ENCODE data around the gene AMDHD1. TPM values are rescaled to one million over a fixed set of nuclear protein-coding genes. Genes with fewer than 3 reads are reported as not detected.

AMDHD1 gene
- polyA plus RNA-seq, 1 donor from 2014 or later: 0.20 TPM

- no peaks in the 10 kb centered on the region for H3K9me2 ChIP-seq (ENCODE audit: insufficient read depth, low read length)
- no peaks in the 10 kb centered on the region for H3K79me2 ChIP-seq (replicated peaks; ENCODE audit: insufficient read depth, low read length)
- H3K4me3 ChIP-seq (ENCODE audit: low read length): no peak overlapping the region
- H2AFZ ChIP-seq (ENCODE audit: low read depth, low read length): no peak overlapping the region
- H3K27me3 ChIP-seq (ENCODE audit: insufficient read depth, low read depth, low read length): no peaks in the 10 kb centered on the region
- H3K4me2 ChIP-seq (ENCODE audit: low read length): no peak overlapping the region
- no peak overlapping the region for H3K27ac ChIP-seq (ENCODE audit: low read length)
- no peak overlapping the region for H3K9ac ChIP-seq (ENCODE audit: low read length)
- no peaks in the 10 kb centered on the region for H4K20me1 ChIP-seq (ENCODE audit: insufficient read depth)
- no peaks in the 10 kb centered on the region for H3F3A ChIP-seq (ENCODE audit: insufficient read depth, low read length, poor library complexity, severe bottlenecking)
- H3K9me3 ChIP-seq (ENCODE audit: low read length): no peaks in the 10 kb centered on the region
- TF ChIP-seq CTCF (IDR thresholded peaks at IDR 0.05; ENCODE audit: poor library complexity, severe bottlenecking) (no peak), RAD21 (conservative IDR thresholded peaks at IDR 0.05) (no peak), TAF1 (IDR thresholded peaks at IDR 0.05; ENCODE audit: low read depth) (no peak), EZH2 (IDR thresholded peaks at IDR 0.05; ENCODE audit: borderline replicate concordance, insufficient read depth, low read length, poor library complexity, severe bottlenecking) (no peak), SMC3 (conservative IDR thresholded peaks at IDR 0.05; ENCODE audit: poor library complexity) (no peak), EP300 (conservative IDR thresholded peaks at IDR 0.05; ENCODE audit: poor library complexity, severe bottlenecking) (no peak), MXI1 (conservative IDR thresholded peaks at IDR 0.05; ENCODE audit: poor library complexity, severe bottlenecking) (no peak), POLR2AphosphoS5 (IDR thresholded peaks at IDR 0.05) (no peak), REST (IDR thresholded peaks at IDR 0.05; ENCODE audit: borderline replicate concordance) (no peak)
- no peaks in the 10 kb centered on the region for H3K36me3 ChIP-seq (ENCODE audit: insufficient read depth, low read length)
Observed at GRCh38 chr12:95953000-95953399, 9.9 kb downstream of the AMDHD1 start.

GRCh38 chr12:95955549-95956159, 12.5 kb downstream of the AMDHD1 start:
- H3K9ac ChIP-seq (ENCODE audit: low read length): no peak overlapping the region
- H3K36me3 ChIP-seq (ENCODE audit: insufficient read depth, low read length): no peaks in the 10 kb centered on the region
- H3K79me2 ChIP-seq (replicated peaks; ENCODE audit: insufficient read depth, low read length): no peaks in the 10 kb centered on the region
- H3K9me3 ChIP-seq (ENCODE audit: low read length): no peaks in the 10 kb centered on the region
- no peaks in the 10 kb centered on the region for H3F3A ChIP-seq (ENCODE audit: insufficient read depth, low read length, poor library complexity, severe bottlenecking)
- no peak overlapping the region for H3K4me3 ChIP-seq (ENCODE audit: low read length)
- no peak overlapping the region for H3K4me2 ChIP-seq (ENCODE audit: low read length)
- TF ChIP-seq TAF1 (IDR thresholded peaks at IDR 0.05; ENCODE audit: low read depth) (no peak), CTCF (IDR thresholded peaks at IDR 0.05; ENCODE audit: poor library complexity, severe bottlenecking) (no peak), EP300 (conservative IDR thresholded peaks at IDR 0.05; ENCODE audit: poor library complexity, severe bottlenecking) (no peak), RAD21 (conservative IDR thresholded peaks at IDR 0.05) (no peak), EZH2 (IDR thresholded peaks at IDR 0.05; ENCODE audit: borderline replicate concordance, insufficient read depth, low read length, poor library complexity, severe bottlenecking) (no peak), SMC3 (conservative IDR thresholded peaks at IDR 0.05; ENCODE audit: poor library complexity) (no peak), REST (IDR thresholded peaks at IDR 0.05; ENCODE audit: borderline replicate concordance) (no peak), MXI1 (conservative IDR thresholded peaks at IDR 0.05; ENCODE audit: poor library complexity, severe bottlenecking) (no peak), POLR2AphosphoS5 (IDR thresholded peaks at IDR 0.05) (no peak)
- no peaks in the 10 kb centered on the region for H3K9me2 ChIP-seq (ENCODE audit: insufficient read depth, low read length)
- no peak overlapping the region for H2AFZ ChIP-seq (ENCODE audit: low read depth, low read length)
- no peaks in the 10 kb centered on the region for H4K20me1 ChIP-seq (ENCODE audit: insufficient read depth)
- no peaks in the 10 kb centered on the region for H3K27me3 ChIP-seq (ENCODE audit: insufficient read depth, low read depth, low read length)
- no peak overlapping the region for H3K27ac ChIP-seq (ENCODE audit: low read length)

Data from neural cell (in vitro differentiated cells).